ENCODE results near the gene FIBCD1. TPM values are rescaled to one million over a fixed set of nuclear protein-coding genes. Genes with fewer than 3 reads are reported as not detected.
"Not testable (repeated sequence)": the region's sequence is repeated elsewhere in the genome, so short reads cannot be mapped to it uniquely, and the experiment has no call there.

Gene FIBCD1
- total RNA-seq, 4 donors from 2014 or later = 0.40 to 0.83 (median 0.42) TPM; not detected in 1

GRCh38 chr9:130957451-130958203, 18.6 kb upstream of the FIBCD1 start:
- 71% methylated on average over 7 of the region's 11 CpGs for WGBS
- Histone ChIP-seq H3K36me3 (no peaks in the 10 kb centered on the region), H3K4me1 (peaks cover 0 to 7% (median 6%) of the 10 kb centered on the region in 4 donors), H3K27ac (replicated peaks in 1 of 4) (no peak overlapping the region), H3K27me3 (peaks cover 0 to 23% (median 0%) of the 10 kb centered on the region in 4 donors), H3K9me3 (no peaks in the 10 kb centered on the region), H3K4me3 (no peak overlapping the region)
- TF ChIP-seq, protein P1, sequence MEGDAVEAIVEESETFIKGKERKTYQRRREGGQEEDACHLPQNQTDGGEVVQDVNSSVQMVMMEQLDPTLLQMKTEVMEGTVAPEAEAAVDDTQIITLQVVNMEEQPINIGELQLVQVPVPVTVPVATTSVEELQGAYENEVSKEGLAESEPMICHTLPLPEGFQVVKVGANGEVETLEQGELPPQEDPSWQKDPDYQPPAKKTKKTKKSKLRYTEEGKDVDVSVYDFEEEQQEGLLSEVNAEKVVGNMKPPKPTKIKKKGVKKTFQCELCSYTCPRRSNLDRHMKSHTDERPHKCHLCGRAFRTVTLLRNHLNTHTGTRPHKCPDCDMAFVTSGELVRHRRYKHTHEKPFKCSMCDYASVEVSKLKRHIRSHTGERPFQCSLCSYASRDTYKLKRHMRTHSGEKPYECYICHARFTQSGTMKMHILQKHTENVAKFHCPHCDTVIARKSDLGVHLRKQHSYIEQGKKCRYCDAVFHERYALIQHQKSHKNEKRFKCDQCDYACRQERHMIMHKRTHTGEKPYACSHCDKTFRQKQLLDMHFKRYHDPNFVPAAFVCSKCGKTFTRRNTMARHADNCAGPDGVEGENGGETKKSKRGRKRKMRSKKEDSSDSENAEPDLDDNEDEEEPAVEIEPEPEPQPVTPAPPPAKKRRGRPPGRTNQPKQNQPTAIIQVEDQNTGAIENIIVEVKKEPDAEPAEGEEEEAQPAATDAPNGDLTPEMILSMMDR (IDR thresholded peaks at IDR 0.05) = no peak
- no peak for DNase-seq (ENCODE audit: extremely low spot score)
- intact Hi-C loops (cut with DNase I) = no loop called here

DNA sequence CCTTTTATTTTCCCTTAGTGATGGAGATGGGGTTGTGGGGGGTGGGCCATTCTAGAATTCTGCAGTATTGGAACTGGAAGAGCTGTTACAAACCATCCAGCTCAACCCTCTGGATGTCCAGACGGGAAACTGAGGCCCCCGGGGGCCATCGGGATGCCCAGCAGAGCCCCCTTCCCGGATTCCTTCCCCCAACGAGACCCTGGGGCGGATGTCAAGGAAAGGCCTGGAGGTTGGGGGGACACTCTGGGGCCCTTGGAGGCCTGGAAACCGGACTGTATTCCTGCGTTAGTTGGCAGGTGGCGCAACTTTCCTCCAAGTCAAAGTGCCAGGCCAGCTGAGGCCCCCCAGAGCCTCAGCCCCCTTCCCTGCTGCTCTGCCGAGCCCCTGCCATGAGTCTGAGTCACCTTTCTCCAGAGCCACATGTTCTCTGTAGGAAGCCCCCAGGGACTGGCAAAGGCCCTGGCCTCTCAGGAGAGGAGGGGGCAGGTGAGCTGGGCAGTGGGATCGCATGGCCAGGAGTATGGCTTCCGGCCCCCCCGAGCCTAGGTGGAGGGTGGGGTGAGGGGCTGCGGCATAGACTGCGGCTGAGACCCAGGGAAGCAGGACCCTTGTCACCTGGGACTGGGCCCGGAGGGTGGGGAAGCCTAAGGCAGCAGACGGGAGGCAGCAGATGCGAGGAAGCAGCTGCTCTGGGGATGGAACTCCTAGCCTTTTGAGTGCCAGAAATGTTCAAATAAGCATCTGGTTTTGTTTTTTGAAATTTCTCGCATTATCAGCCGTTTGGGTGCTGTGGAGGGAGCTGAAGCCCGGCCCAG, 17.8 kb upstream of the FIBCD1 start:
- Histone ChIP-seq H3K4me1 (no peaks in the 10 kb centered on the region), H3K4me3 (no peak overlapping the region), H3K9me3 (no peaks in the 10 kb centered on the region), H3K27ac (replicated peaks in 1 of 4) (no peak overlapping the region), H3K27me3 (peaks cover 0 to 23% (median 0%) of the 10 kb centered on the region in 4 donors), H3K36me3 (no peaks in the 10 kb centered on the region)
- 53% methylated on average over 9 of the region's 21 CpGs for WGBS
- DNase-seq (ENCODE audit: extremely low spot score) = no peak
- no peak for TF ChIP-seq EP300 (IDR thresholded peaks at IDR 0.05)
- no peak for TF ChIP-seq POLR2AphosphoS5 (IDR thresholded peaks at IDR 0.05)
- TF ChIP-seq, protein P1 (IDR thresholded peaks at IDR 0.05) = no peak
- TF ChIP-seq POLR2A (IDR thresholded peaks at IDR 0.05; ENCODE audit: low read depth) = no peak
- intact Hi-C loops (cut with DNase I) = no loop called here

- no peaks in the 10 kb centered on the region for H3K36me3 ChIP-seq
- no peaks in the 10 kb centered on the region for H3K4me1 ChIP-seq
- peaks cover 0 to 24% (median 0%) of the 10 kb centered on the region in 4 donors for H3K27me3 ChIP-seq
- no peak overlapping the region for H3K4me3 ChIP-seq
- DNase-seq (ENCODE audit: extremely low spot score) = no peak
- TF ChIP-seq POLR2AphosphoS5 (IDR thresholded peaks at IDR 0.05) (no peak), EP300 (IDR thresholded peaks at IDR 0.05) (no peak), POLR2A (IDR thresholded peaks at IDR 0.05; ENCODE audit: low read depth) (no peak)
- TF ChIP-seq, protein P1 (IDR thresholded peaks at IDR 0.05) = no peak
- intact Hi-C loops (cut with DNase I) = no loop called here
- 68% methylated on average over 15 of the region's 18 CpGs for WGBS
- H3K9me3 ChIP-seq = no peaks in the 10 kb centered on the region
- no peak overlapping the region for H3K27ac ChIP-seq (replicated peaks in 1 of 4)
These were observed 17.0 kb upstream of the FIBCD1 start for GRCh38 chr9:130955947-130956621.

DNA sequence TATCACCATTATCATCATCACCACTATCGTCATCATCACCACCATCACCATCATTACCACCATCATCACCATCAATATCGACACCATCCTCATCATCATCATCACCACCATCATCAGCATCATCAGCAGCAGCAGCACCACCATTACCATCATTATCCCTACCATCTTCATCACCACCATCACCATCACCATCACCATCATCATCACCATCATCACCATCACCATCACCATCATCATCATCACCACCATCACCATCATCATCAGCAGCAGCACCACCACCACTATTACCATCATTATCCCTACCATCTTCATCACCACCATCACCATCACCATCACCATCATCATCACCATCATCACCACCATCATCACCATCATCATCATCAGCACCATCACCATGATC, 15.9 kb upstream of the FIBCD1 start:
- H3K9me3 ChIP-seq; H3K4me3 ChIP-seq; DNase-seq (ENCODE audit: extremely low spot score); intact Hi-C loops (cut with DNase I); H3K4me1 ChIP-seq; H3K36me3 ChIP-seq; H3K27ac ChIP-seq (replicated peaks in 1 of 4): not testable (repeated sequence)
- WGBS = 95% methylated on average over 2 of the region's 2 CpGs
- H3K27me3 ChIP-seq = peaks cover 0 to 28% (median 0%) of the 10 kb centered on the region in 4 donors

- Histone ChIP-seq H3K27ac (replicated peaks in 1 of 4) (no peak overlapping the region), H3K36me3 (no peaks in the 10 kb centered on the region), H3K9me3 (peaks cover 0 to 6% (median 2%) of the 10 kb centered on the region in 4 donors), H3K4me1 (no peaks in the 10 kb centered on the region), H3K4me3 (no peak overlapping the region), H3K27me3 (peaks cover 0 to 33% (median 0%) of the 10 kb centered on the region in 4 donors)
- intact Hi-C loops (cut with DNase I) = no loop called here
- WGBS = 100% methylated on average over 1 of the region's 1 CpG
- DNase-seq (ENCODE audit: extremely low spot score) = no peak
- TF ChIP-seq POLR2A (IDR thresholded peaks at IDR 0.05; ENCODE audit: low read depth) (no peak), POLR2AphosphoS5 (IDR thresholded peaks at IDR 0.05) (no peak)
- TF ChIP-seq, protein P1 (IDR thresholded peaks at IDR 0.05) = no peak
These were observed 15.3 kb upstream of the FIBCD1 start for GRCh38 chr9:130954317-130954716.
